ENCODE measurements around the gene MAST3. TPM values are rescaled to one million over a fixed set of nuclear protein-coding genes. Genes with fewer than 3 reads are reported as not detected.

The MAST3 gene
- total RNA-seq, 1 experiment from 2014 or later = 10.4 TPM

GRCh38 chr19:18083929-18084684, 13.5 kb upstream of the MAST3 start:
- Histone ChIP-seq H3K9ac (ENCODE audit: extremely low read depth, insufficient read length, low read length) (no peak overlapping the region), H3T11ph (ENCODE audit: low read length) (no peak overlapping the region), H3K27me3 (ENCODE audit: insufficient read depth, low read length) (no peaks in the 10 kb centered on the region), H4K91ac (ENCODE audit: insufficient read length, low read depth, low read length) (no peak overlapping the region), H3K4me1 (ENCODE audit: insufficient read depth, low read length) (no peaks in the 10 kb centered on the region), H2BK12ac (ENCODE audit: insufficient read length, low read depth, low read length) (no peak overlapping the region), H3K79me2 (ENCODE audit: insufficient read depth, low read length) (no peaks in the 10 kb centered on the region), H4K20me1 (ENCODE audit: control insufficient read depth, insufficient read depth, insufficient read length) (no peaks in the 10 kb centered on the region), H2AK5ac (ENCODE audit: insufficient read length, low read length) (no peak overlapping the region), H3K27ac (ENCODE audit: insufficient read length, low read depth, low read length) (no peak overlapping the region), H3K23me2 (ENCODE audit: insufficient read length, low read depth, low read length, poor library complexity, severe bottlenecking) (no peaks in the 10 kb centered on the region), H2BK15ac (ENCODE audit: low read depth, low read length) (no peak overlapping the region), H2BK5ac (ENCODE audit: insufficient read length, low read length) (no peak overlapping the region), H4K5ac (ENCODE audit: insufficient read length, low read depth, low read length) (no peak overlapping the region), H3K4ac (ENCODE audit: low read depth, low read length) (no peak overlapping the region), H2BK20ac (ENCODE audit: low read depth, low read length, poor library complexity, severe bottlenecking) (no peak overlapping the region), H2BK120ac (ENCODE audit: low read depth, low read length, poor library complexity, severe bottlenecking) (no peak overlapping the region), H2AFZ (ENCODE audit: low read length) (no peak overlapping the region), H3K23ac (ENCODE audit: insufficient read length, low read depth, low read length) (no peak overlapping the region), H3K9me3 (ENCODE audit: control insufficient read depth, low read depth, low read length) (no peaks in the 10 kb centered on the region), H3K79me1 (ENCODE audit: insufficient read depth, low read depth, low read length, poor library complexity, severe bottlenecking) (no peaks in the 10 kb centered on the region), H3K18ac (ENCODE audit: insufficient read length, low read depth, low read length) (no peak overlapping the region), H3K56ac (ENCODE audit: insufficient read length, low read depth, low read length) (no peak overlapping the region), H4K8ac (replicated peaks; ENCODE audit: insufficient read length, low read depth, low read length) (no peak overlapping the region), H3K4me2 (ENCODE audit: insufficient read depth, insufficient read length, low read length) (no peak overlapping the region), H3K14ac (ENCODE audit: insufficient read depth, low read length) (no peak overlapping the region)
- Mint-ChIP-seq H3K4me3 (no peak overlapping the region; a peak in 1 of 5 replicates), H3K27me3 (ENCODE audit: low read depth) (peaks cover 14% of the 10 kb centered on the region), H3K9me3 (peaks cover 4 to 8% of the 10 kb centered on the region in 2 experiments; a peak in 3 of 5 replicates), H3K4me1 (no peaks in the 10 kb centered on the region), H3K36me3 (ENCODE audit: insufficient read depth in 1 of 3, low read depth in 3 of 3) (no peaks in the 10 kb centered on the region), H3K27ac (no peak overlapping the region)
- 99% methylated on average over 5 of the region's 8 CpGs for WGBS (ENCODE audit: extremely low coverage, insufficient read length, low lambda C conversion rate)
- no peak for DNase-seq
- TF ChIP-seq CTCF (conservative IDR thresholded peaks at IDR 0.05) = no peak

All from H9 (cell line).